OCI-LY3 (cell line): Measurements from ENCODE around the gene RELT.

Experiments used
- H2AFZ ChIP-seq: fragments of 200-600, 300-600 bp; shearing (Covaris generic); 2 replicates; pipeline ENCODE4 v1.6.0; 2014; ENCODE audit warnings: antibody characterized with exemption, low read depth, low read length
- H3K27ac ChIP-seq: fragments of 200-600, 300-600 bp; sonication (generic); 2 replicates; pipeline ENCODE4 v1.5.1; 2014; ENCODE audit warnings: mild to moderate bottlenecking, low read length, moderate library complexity, mixed read lengths
- H3K27me3 ChIP-seq: fragments of 200-600, 300-600 bp; sonication (generic); 2 replicates; pipeline ENCODE4 v1.6.1; 2014; ENCODE audit warnings: low read depth, low read length, mixed read lengths
- H3K36me3 ChIP-seq: fragments of 200-600, 300-600 bp; sonication (generic); replicated peaks from 2 replicates; pipeline ENCODE3; 2014; ENCODE audit warnings: low read depth, low read length, mixed read lengths
- H3K4me1 ChIP-seq: fragments of 300-600, 200-600 bp; sonication (generic); 2 replicates; pipeline ENCODE4 v1.6.1; 2014; ENCODE audit warnings: low read length, mixed read lengths
- H3K4me2 ChIP-seq: fragments of 200-600, 300-600 bp; sonication (generic); 2 replicates; pipeline ENCODE4 v1.6.1; 2014; ENCODE audit warnings: low read length, mixed read lengths
- H3K4me3 ChIP-seq: fragments of 300-600, 200-600 bp; sonication (generic); 2 replicates; pipeline ENCODE4 v1.5.1; 2014; ENCODE audit warnings: antibody characterized with exemption, mild to moderate bottlenecking, low read length, moderate library complexity
- H3K79me2 ChIP-seq: fragments of 300-600, 200-600 bp; shearing (Covaris generic); 2 replicates; pipeline ENCODE4 v1.6.1; 2014; ENCODE audit warnings: mild to moderate bottlenecking, low read length, mixed read lengths
- H3K9ac ChIP-seq: fragments of 300-600, 200-600 bp; shearing (Covaris generic); 2 replicates; pipeline ENCODE4 v1.6.0; 2014; ENCODE audit warnings: mild to moderate bottlenecking, low read length, moderate library complexity
- H3K9me3 ChIP-seq: fragments of 200-600, 300-600 bp; shearing (Covaris generic); 2 replicates; pipeline ENCODE4 v1.6.1; 2014; ENCODE audit warnings: low read length, mixed read lengths; ENCODE audit not compliant: insufficient read depth
- H4K20me1 ChIP-seq: fragments of 200-600, 300-600 bp; sonication (generic); 2 replicates; pipeline ENCODE4 v1.6.1; 2016; ENCODE audit warnings: low read length, mixed read lengths; ENCODE audit not compliant: insufficient read depth
- EZH2phosphoT487 ChIP-seq: fragments of 200-600 bp; shearing (Covaris generic); IDR thresholded peaks from 2 replicates; pipeline ENCODE4 v1.6.1; 2018; ENCODE audit warnings: antibody characterized with exemption, mixed run types, low read depth
- TF ChIP-seq, protein P1 (sequence below): fragments of 200-600, 300-600 bp; sonication (generic); IDR thresholded peaks from 2 replicates; pipeline ENCODE4 v1.5.1; 2014; ENCODE audit warnings: antibody characterized with exemption, low read length, low read depth

Gene RELT

DNA sequence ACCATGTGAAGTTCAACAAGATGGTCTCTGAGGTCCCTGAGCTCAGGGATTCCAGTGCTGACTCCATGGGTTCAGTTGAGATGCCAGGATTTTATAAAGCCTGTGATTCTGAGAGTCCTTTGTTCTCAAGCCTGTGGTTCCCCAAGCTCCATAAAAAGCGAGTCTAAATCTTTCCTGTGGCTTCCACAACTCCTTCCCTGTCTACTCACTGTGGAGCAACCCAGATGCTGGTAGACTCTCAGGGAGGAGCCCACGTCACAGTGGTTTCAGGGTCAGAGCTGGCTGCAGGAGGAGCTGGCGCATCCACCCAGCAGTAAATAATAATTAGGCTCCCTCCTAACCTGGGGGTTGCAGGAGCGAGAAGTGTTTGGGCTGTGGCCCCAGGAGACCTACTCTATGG, 2.0 kb upstream of the RELT start:
- H3K9me3 ChIP-seq, result no peaks in the 10 kb centered on the region
- peaks cover 18% of the 10 kb centered on the region for H4K20me1 ChIP-seq
- no peak overlapping the region for H3K9ac ChIP-seq
- H3K27me3 ChIP-seq, result no peaks in the 10 kb centered on the region
- H2AFZ ChIP-seq, result no peak overlapping the region
- no peak overlapping the region for H3K4me3 ChIP-seq
- TF ChIP-seq EZH2phosphoT487, result no peak
- TF ChIP-seq, protein P1, sequence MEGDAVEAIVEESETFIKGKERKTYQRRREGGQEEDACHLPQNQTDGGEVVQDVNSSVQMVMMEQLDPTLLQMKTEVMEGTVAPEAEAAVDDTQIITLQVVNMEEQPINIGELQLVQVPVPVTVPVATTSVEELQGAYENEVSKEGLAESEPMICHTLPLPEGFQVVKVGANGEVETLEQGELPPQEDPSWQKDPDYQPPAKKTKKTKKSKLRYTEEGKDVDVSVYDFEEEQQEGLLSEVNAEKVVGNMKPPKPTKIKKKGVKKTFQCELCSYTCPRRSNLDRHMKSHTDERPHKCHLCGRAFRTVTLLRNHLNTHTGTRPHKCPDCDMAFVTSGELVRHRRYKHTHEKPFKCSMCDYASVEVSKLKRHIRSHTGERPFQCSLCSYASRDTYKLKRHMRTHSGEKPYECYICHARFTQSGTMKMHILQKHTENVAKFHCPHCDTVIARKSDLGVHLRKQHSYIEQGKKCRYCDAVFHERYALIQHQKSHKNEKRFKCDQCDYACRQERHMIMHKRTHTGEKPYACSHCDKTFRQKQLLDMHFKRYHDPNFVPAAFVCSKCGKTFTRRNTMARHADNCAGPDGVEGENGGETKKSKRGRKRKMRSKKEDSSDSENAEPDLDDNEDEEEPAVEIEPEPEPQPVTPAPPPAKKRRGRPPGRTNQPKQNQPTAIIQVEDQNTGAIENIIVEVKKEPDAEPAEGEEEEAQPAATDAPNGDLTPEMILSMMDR, result no peak
- peaks cover 24% of the 10 kb centered on the region for H3K4me1 ChIP-seq
- no peak overlapping the region for H3K27ac ChIP-seq
- no peak overlapping the region for H3K4me2 ChIP-seq
- no peaks in the 10 kb centered on the region for H3K36me3 ChIP-seq
- H3K79me2 ChIP-seq, result peaks cover 29% of the 10 kb centered on the region

DNA sequence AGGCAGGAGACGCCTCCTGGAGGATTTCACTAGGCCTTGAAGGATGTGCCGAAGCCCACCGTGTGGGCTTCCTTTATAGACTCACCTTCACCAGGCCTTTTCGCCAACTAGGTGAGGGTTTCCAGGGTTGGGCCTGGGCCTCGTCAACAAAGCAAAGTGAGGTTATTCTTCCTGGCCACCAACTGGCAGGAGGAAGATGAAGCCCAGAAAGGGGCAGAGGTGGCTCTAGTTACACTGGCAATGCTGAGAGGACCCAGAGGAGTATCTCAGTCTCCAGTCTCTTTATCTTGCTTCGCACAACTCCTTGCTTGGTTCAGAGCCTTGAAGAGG, 404 bp upstream of the RELT start:
- Histone ChIP-seq H3K27me3 (no peaks in the 10 kb centered on the region), H3K9ac (peak overlapping the region; percentile 55), H2AFZ (peak overlapping the region; percentile 95), H3K4me3 (peak overlapping the region; percentile 88), H3K27ac (no peak overlapping the region), H3K36me3 (no peaks in the 10 kb centered on the region), H3K9me3 (no peaks in the 10 kb centered on the region), H3K4me2 (peak overlapping the region; percentile 76), H3K4me1 (peaks cover 26% of the 10 kb centered on the region), H4K20me1 (peaks cover 35% of the 10 kb centered on the region), H3K79me2 (peaks cover 45% of the 10 kb centered on the region)
- TF ChIP-seq, protein P1, result no peak
- TF ChIP-seq EZH2phosphoT487, result no peak

DNA sequence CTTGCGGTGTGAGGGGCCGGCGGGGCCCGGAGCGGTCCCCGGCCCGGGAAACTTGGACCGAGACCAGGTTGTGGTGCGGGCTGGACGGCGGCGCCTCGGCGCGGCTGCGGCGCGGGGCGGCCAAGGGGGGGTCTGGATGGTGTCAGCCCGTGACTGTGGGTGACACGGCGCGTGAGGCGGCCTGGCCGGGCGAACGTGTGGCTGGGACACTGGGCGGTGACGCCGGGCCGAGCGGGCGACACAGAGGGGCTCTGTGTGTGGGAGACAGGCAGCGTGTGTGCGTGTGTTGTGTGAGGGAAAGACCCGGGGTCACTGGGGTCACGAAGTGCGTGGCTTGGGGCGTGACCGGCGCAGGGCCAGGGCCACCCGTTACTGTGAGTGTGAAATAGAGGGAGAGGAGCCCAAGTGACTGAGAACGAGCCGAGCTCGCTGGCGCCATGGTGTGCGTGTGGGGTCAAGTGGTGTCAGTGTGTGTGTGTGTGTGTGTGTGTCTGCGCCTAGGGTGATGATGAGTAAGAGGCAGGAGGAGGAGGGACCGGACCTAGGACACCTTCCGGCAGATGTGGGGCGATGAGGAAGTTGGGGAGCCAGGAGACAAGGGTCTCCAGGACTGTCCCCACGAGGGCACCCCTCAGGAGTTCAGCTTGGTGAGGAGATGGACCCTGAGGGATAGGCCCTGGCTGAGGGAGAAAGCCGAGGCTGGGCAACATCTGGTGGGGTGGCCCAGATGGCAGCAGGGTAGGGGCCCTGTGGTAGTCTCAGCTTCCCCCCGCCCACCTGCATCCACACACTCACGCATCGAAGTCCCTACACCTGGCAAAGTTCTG, 817 bp downstream of the RELT start:
- Histone ChIP-seq H3K27me3 (no peaks in the 10 kb centered on the region), H3K79me2 (peaks cover 57% of the 10 kb centered on the region), H2AFZ (no peak overlapping the region), H3K4me2 (peak overlapping the region; percentile 90), H3K4me3 (peak overlapping the region; percentile 88), H3K9me3 (no peaks in the 10 kb centered on the region), H4K20me1 (peaks cover 45% of the 10 kb centered on the region), H3K9ac (peak overlapping the region; percentile 89), H3K27ac (peak overlapping the region; percentile 42), H3K4me1 (peaks cover 31% of the 10 kb centered on the region), H3K36me3 (no peaks in the 10 kb centered on the region)
- TF ChIP-seq, protein P1, result no peak
- no peak for TF ChIP-seq EZH2phosphoT487

DNA sequence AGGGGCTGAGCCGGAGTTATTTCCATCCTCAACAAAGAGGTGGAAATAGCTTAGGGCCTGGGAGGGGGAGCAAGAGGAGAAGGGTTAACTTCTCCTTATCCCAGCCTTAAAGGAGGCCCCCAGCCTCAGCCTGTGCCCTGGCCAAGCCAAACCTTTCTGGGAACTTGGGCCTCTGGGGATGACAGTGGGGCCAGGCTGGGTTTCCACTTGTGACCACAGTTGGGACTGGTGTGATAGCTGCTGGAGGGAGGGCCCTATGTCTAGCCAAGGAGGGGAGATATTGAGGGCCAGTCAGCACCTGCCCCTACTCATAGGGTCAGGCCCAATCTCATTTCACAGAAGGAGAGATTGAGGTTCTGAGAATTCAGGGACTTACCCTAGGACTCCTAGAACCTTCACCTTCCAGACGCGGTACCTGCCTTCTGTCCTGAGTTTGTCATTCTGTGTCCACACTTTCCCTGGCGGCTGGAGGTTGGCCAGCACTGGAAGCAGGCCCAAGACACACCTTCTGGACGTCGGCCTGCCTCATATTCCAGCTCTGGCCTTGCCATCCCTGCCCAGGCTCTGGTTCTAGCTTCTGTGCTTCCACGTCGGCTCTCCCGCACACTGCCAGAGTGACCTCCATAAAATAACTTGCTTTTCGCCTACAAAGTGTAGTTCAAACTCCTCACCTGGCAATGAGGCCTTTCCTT, 3.1 kb downstream of the RELT start:
- H3K27ac ChIP-seq, result no peak overlapping the region
- TF ChIP-seq, protein P1, result no peak
- TF ChIP-seq EZH2phosphoT487, result no peak
- H3K36me3 ChIP-seq, result no peaks in the 10 kb centered on the region
- peaks cover 80% of the 10 kb centered on the region for H3K79me2 ChIP-seq
- peaks cover 54% of the 10 kb centered on the region for H3K4me1 ChIP-seq
- H3K4me3 ChIP-seq, result no peak overlapping the region
- no peak overlapping the region for H3K9ac ChIP-seq
- H3K4me2 ChIP-seq, result no peak overlapping the region
- no peaks in the 10 kb centered on the region for H3K27me3 ChIP-seq
- peaks cover 57% of the 10 kb centered on the region for H4K20me1 ChIP-seq
- no peaks in the 10 kb centered on the region for H3K9me3 ChIP-seq
- no peak overlapping the region for H2AFZ ChIP-seq
